Measurements from ENCODE around the gene FDXR.

GRCh38 chr17:74865504-74866197 lies 7.1 kb downstream of the FDXR start:
- no peak for TF ChIP-seq GATA2 (IDR thresholded peaks at IDR 0.05; ENCODE audit: low read depth, low read length)
- no peak for TF ChIP-seq GATA3 (IDR thresholded peaks at IDR 0.05; ENCODE audit: low read depth, low read length)

All from SH-SY5Y (cell line).